Left colon (tissue), 2 donors: ENCODE measurements around the gene PTMS. TPM values are rescaled to one million over a fixed set of nuclear protein-coding genes. Genes with fewer than 3 reads are reported as not detected.

Experiments used
- ATAC-seq: fragments of 200-7000 bp; cut with Tn5 transposase; one replicate; pipeline ENCODE4 v1.9.1; 2020; ENCODE audit warnings: mild to moderate bottlenecking, moderate library complexity
- DNase-seq, 2 donors: peaks; one replicate each; pipeline ENCODE4 v3.0.0-alpha.2; 2020
- intact Hi-C, 2 donors: fragments of 100-400 bp; cut with DNase I in 1 of 2; cut with micrococcal nuclease in 1 of 2; formaldehyde crosslinking; loops; one replicate each; pipeline versions ENCODE4 v1.11.2 to v1.14.0; 2022; cut with DNase I, micrococcal nuclease
- total RNA-seq, 2 donors: library from RNA; stranded (reverse); fragmentation: NEBNext Ultra II Directional; extraction: Animal tissue kit (Norgen Biotek cat#: 25700); gene quantifications; one replicate each; pipeline ENCODE4 v1.2.1, GENCODE V29; 2021
- donor health status: DM: no; HTN: no; CAD: no.
- donor health status: DM: yes; HTN: yes; CAD: no.

The PTMS gene
- total RNA-seq, 2 donors from 2014 or later: 89.6 to 123 TPM

- intact Hi-C loops: no loop called here
- no peak for ATAC-seq
- DNase-seq: no peak
Measured at GRCh38 chr12:6813363-6813762, 47.2 kb downstream of the PTMS start.

GRCh38 chr12:6816598-6816997, 50.4 kb downstream of the PTMS start:
- ATAC-seq (no peak), DNase-seq (no peak)
- intact Hi-C loops: no loop called here

GRCh38 chr12:6817098-6817497, 50.9 kb downstream of the PTMS start:
- no peak for DNase-seq
- intact Hi-C loops: no loop called here
- no peak for ATAC-seq

GRCh38 chr12:6817662-6818157, 51.5 kb downstream of the PTMS start:
- intact Hi-C loops: no loop called here
- ATAC-seq (no peak), DNase-seq (no peak)

- DNase-seq (no peak), ATAC-seq (no peak)
- intact Hi-C loops: no loop called here
Measured at GRCh38 chr12:6818222-6818621, 52.1 kb downstream of the PTMS start.

GRCh38 chr12:6818645-6819044, 52.5 kb downstream of the PTMS start:
- no peak for ATAC-seq
- intact Hi-C loops: no loop called here
- DNase-seq: no peak

GRCh38 chr12:6819106-6820030, 53.2 kb downstream of the PTMS start:
- intact Hi-C loops: loop anchor here in 1 of 2 donors (10.0 kb wide), 1 partner anchor 65 kb away; the partner anchor contains the start of gene MLF2
- ATAC-seq (no peak), DNase-seq (no peak)

- ATAC-seq (no peak), DNase-seq (no peak)
- intact Hi-C loops: loop anchor here in 1 of 2 donors (10.0 kb wide), 1 partner anchor 65 kb away; the partner anchor contains the start of gene MLF2
Measured at GRCh38 chr12:6820166-6820565, 54.0 kb downstream of the PTMS start.

Other genes starting within 250 kb of the PTMS start
- 1,000 to 10,000 TPM; 2,230 to 2,756 TPM for gene GAPDH, start 231.8 kb upstream of the PTMS start, total RNA-seq
- 1 to 10 TPM; 3.8 to 7.2 TPM for gene IFFO1, start 210.3 kb upstream of the PTMS start, total RNA-seq
- gene NOP2, start 198.1 kb upstream of the PTMS start, total RNA-seq: 10 to 100 TPM; 22.2 to 34.4 TPM
- 100 to 1,000 TPM; 142 to 157 TPM for gene CHD4, start 159.0 kb upstream of the PTMS start, total RNA-seq
- gene LPAR5, start 130.4 kb upstream of the PTMS start, total RNA-seq: 10 to 100 TPM; 25.6 to 26.7 TPM
- 1 to 10 TPM; 2.9 to 3.4 TPM for gene ACRBP, start 118.9 kb upstream of the PTMS start, total RNA-seq
- gene ING4, start 103.2 kb upstream of the PTMS start, total RNA-seq: 10 to 100 TPM; 23.6 to 38.9 TPM
- 10 to 100 TPM; 47.8 to 51.4 TPM for gene ZNF384, start 77.0 kb upstream of the PTMS start, total RNA-seq
- gene PIANP, start 65.5 kb upstream of the PTMS start, total RNA-seq: under 1 TPM; 0.52 to 0.67 TPM
- 10 to 100 TPM; 37.2 to 40.8 TPM for gene COPS7A, start 42.3 kb upstream of the PTMS start, total RNA-seq
- 100 to 1,000 TPM; 167 to 180 TPM for gene MLF2, start 13.2 kb upstream of the PTMS start, total RNA-seq
- 1 to 10 TPM in 1 of 2 donors, under 1 TPM in 1; 0.89 to 1.6 TPM for gene LAG3, start 6.2 kb downstream of the PTMS start, total RNA-seq
- 10 to 100 TPM in 1 of 2 donors, 1 to 10 TPM in 1; 4.3 to 18.1 TPM for gene CD4, start 23.2 kb downstream of the PTMS start, total RNA-seq
- 1 to 10 TPM; 1.3 to 4.3 TPM for gene GPR162, start 55.5 kb downstream of the PTMS start, total RNA-seq
- 1 to 10 TPM; 4.3 to 6.3 TPM for gene P3H3, start 62.0 kb downstream of the PTMS start, total RNA-seq
- 1 to 10 TPM; 1.1 to 1.5 TPM for gene GNB3, start 74.6 kb downstream of the PTMS start, total RNA-seq
- 10 to 100 TPM in 1 of 2 donors, 1 to 10 TPM in 1; 4.4 to 10.5 TPM for gene CDCA3, start 84.9 kb downstream of the PTMS start, total RNA-seq
- 10 to 100 TPM; 68.5 to 81.4 TPM for gene USP5, start 85.8 kb downstream of the PTMS start, total RNA-seq
- 100 to 1,000 TPM; 702 to 720 TPM for gene TPI1, start 101.2 kb downstream of the PTMS start, total RNA-seq
- 10 to 100 TPM; 11.7 to 11.8 TPM for gene SPSB2, start 106.9 kb downstream of the PTMS start, total RNA-seq
- 1 to 10 TPM; 2.9 to 4.3 TPM for gene LRRC23, start 138.5 kb downstream of the PTMS start, total RNA-seq
- 10 to 100 TPM in 1 of 2 donors, 1 to 10 TPM in 1; 3.1 to 10.9 TPM for gene ENO2, start 148.2 kb downstream of the PTMS start, total RNA-seq
- 10 to 100 TPM; 64.6 to 78.9 TPM for gene ATN1, start 161.6 kb downstream of the PTMS start, total RNA-seq
- gene RNU7-1, start 177.5 kb downstream of the PTMS start, total RNA-seq: not detected
- 100 to 1,000 TPM; 151 to 168 TPM for gene C12orf57, start 177.7 kb downstream of the PTMS start, total RNA-seq
- 10 to 100 TPM; 40.0 to 43.9 TPM for gene PTPN6, start 185.0 kb downstream of the PTMS start, total RNA-seq
- 100 to 1,000 TPM; 202 to 249 TPM for gene PHB2, start 204.3 kb downstream of the PTMS start, total RNA-seq
- 10 to 100 TPM; 31.6 to 34.1 TPM for gene EMG1, start 204.6 kb downstream of the PTMS start, total RNA-seq